ENCODE data around the gene PNN. TPM values are rescaled to one million over a fixed set of nuclear protein-coding genes. Genes with fewer than 3 reads are reported as not detected.
A peak's percentile ranks its signal among the peaks of the same experiment; 100 is the strongest.
"Not testable (repeated sequence)": the region's sequence is repeated elsewhere in the genome, so short reads cannot be mapped to it uniquely, and the experiment has no call there.

The PNN gene
- 10 to 100 TPM; 27.1 to 31.2 TPM for total RNA-seq
- long read RNA-seq, transcript PNN-201 (9 exons, 3,576 nt) = major isoform, 9 of 13 reads
- long read RNA-seq, partial matches to known transcripts = 2 of 13 reads
- long read RNA-seq, other reads (novel, unspliced or antisense) = 2 of 13 reads

DNA sequence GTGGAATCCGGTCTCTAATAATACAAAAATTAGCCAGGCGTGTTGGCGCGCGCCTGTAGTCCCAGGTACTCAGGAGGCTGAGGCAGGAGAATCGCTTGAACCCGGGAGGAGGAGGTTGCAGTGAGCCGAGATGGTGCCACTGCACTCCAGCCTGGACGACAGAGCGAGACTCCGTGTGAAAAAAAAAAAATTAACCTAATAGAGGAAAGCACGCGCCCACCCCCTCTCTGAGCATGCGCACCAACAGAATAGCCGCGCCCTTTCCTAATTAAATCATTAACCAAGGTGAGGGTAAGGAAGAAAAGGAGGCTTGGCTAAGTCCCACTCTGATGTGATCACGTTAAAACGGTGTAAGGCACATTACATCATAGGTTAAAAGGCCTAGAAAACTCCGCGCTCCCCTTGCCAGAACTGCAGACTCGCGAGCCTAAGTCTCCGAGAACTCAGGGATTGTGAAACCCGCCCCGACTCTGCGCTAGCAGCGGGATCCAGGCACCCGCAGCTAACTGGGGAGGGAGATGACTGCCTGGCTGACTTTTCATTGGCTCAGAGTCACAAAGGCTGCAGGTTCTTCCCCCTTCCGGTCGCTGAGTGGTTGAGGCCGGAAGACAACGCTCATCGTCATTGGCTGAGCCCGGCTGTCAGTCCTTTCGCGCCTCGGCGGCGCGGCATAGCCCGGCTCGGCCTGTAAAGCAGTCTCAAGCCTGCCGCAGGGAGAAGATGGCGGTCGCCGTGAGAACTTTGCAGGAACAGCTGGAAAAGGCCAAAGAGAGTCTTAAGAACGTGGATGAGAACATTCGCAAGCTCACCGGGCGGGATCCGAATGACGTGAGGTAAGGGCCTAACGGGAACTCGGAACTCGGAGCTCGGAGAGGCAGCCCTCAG lies at the start of gene PNN:
PNN (plus strand) TSS at position 695 of the 885 bp plus-strand sequence; CDS start at position 721, 26 bp downstream.
- ATAC-seq (peak; percentile 97), DNase-seq (peak; percentile 96)
- intact Hi-C loops (cut with DNase I) = loop anchor here in 1 of 2 donors (1.0 to 5.0 kb wide), 2 partner anchors 92 to 252 kb away; no protein-coding TSS in a partner anchor

GRCh38 chr14:39137835-39138234 lies 37.2 kb upstream of the PNN start:
- DNase-seq; ATAC-seq; intact Hi-C loops (cut with DNase I): not testable (repeated sequence)

GRCh38 chr14:39138440-39138839 lies 36.6 kb upstream of the PNN start:
- ATAC-seq (no peak), DNase-seq (no peak)
- intact Hi-C loops (cut with DNase I) = no loop called here

DNA sequence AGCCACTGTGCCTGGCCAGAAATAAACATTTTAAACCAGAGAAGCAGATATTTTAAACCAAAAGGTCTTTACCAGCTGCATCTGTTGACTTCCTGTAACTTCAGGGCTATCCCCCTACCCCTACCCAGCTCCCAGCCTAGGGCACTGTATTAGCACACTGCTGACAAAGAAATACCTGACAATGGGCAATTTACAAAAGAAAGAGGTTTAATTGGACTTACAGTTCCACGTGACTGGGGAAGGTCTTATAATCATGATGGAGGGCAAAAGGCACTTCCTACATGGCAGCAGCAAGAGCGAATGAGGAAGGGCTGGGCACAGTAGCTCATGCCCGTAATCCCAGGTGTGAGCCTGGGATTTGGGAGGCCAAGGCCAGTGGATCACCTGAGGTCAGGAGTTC lies 34.9 kb upstream of the PNN start:
- intact Hi-C loops (cut with DNase I) = no loop called here
- no peak for DNase-seq
- no peak for ATAC-seq

GRCh38 chr14:39141623-39142022 lies 33.4 kb upstream of the PNN start:
- intact Hi-C loops (cut with DNase I); DNase-seq; ATAC-seq: not testable (repeated sequence)

DNA sequence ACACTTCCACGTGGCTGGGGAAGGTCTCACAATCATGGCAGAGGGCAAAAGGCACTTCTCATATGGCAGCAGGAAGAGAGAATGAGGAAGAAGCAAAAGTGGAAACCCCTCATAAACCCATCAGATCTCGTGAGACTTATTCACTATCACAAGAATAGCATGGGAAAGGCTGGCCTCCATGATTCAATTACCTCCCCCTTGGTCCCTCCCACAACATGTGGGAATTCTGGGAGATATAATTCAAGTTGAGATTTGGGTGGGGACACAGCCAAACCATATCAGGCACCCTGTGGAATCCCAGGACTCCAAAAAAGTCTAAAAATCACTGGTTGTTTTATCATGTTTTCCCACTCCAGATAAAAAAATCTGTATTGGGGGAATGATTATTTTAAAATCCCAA lies 31.8 kb upstream of the PNN start:
- intact Hi-C loops (cut with DNase I); ATAC-seq; DNase-seq: not testable (repeated sequence)

- DNase-seq = no peak
- ATAC-seq = no peak
- intact Hi-C loops (cut with DNase I) = no loop called here
These were observed 29.6 kb upstream of the PNN start for GRCh38 chr14:39145266-39145966.

DNA sequence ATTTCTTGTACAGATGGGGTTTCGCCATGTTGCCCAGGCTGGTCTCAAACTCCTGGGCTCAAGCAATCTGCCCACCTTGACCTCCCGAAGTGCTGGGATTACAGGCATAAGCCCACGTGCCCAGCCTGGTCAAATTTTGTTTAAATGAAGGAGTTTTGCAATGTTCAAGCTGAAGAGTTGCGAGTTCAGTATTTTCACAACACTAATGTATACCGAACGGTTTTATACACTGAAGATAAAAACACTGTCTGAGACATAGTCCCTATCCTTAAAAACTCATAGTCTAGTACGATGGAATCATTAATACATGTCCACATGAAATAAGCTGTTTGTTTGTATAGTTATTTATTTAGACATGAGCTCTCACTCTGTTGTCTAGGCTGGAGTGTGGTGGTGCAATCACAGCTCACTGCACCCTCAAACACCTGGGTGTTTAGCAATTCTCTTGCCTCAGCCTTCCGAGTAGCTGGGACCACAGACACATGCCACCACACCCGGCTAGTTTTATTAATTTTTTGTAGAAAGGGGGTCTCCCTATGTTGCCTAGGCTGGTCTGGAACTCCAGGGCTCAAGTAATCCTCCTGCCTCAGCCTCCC lies 20.4 kb upstream of the PNN start:
- ATAC-seq (no peak), DNase-seq (no peak)
- intact Hi-C loops (cut with DNase I) = no loop called here

DNA sequence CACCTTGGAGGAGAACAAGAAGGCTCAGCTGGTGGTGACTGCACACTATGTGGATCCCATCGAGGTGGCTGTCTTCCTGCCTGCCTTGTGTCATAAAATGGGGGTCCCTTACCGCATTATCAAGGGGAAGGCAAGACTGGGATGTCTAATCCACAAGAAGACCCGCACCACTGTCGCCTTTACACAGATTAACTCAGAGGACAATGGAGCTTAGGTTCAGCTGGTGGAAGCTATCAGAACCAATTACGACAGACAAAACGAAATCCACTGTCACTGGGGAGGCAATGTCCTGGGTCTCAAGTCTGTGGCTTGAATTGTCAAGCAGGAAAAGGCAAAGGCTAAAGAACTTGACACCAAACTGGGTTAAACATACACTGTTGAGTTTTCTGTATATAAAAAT lies 17.6 kb upstream of the PNN start:
- DNase-seq = no peak
- ATAC-seq = no peak
- intact Hi-C loops (cut with DNase I) = no loop called here

DNA sequence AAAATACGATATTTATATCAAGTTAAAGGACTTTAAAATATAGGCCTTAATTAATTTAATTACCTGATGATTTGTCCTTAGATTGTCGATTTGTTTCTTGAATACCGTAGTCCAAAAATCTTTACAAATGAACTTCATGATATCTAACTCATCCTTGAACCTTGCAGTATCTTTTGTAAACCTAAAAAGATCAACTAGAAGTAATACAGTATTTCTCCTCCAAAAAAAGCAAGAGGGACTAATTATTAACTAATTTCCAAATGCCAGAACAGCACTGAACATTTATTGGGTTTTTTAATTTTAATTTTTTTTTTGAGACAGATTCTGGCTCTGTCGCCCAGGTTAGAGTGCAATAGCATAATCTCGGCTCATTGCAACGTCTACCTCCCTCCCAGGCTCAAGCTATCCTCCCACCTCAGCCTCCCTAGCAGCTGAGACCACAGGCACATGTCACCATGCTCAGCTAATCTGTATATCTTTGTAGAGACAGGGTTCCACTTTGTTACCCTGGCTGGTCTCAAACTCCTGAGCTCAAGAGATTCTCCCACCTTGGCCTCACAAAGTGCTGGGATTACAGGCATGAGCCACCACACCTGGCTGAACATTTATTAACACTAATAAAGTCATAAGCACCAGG lies 16.7 kb upstream of the PNN start:
- intact Hi-C loops (cut with DNase I) = no loop called here
- no peak for DNase-seq
- ATAC-seq = no peak

GRCh38 chr14:39160494-39160893 lies 14.6 kb upstream of the PNN start:
- no peak for ATAC-seq
- intact Hi-C loops (cut with DNase I) = loop anchor here (10.0 kb wide), 2 partner anchors 46 to 56 kb away; partner anchors contain the start of genes GEMIN2 (in 1 of the 2) and SEC23A (in 1 of the 2)
- DNase-seq = no peak

DNA sequence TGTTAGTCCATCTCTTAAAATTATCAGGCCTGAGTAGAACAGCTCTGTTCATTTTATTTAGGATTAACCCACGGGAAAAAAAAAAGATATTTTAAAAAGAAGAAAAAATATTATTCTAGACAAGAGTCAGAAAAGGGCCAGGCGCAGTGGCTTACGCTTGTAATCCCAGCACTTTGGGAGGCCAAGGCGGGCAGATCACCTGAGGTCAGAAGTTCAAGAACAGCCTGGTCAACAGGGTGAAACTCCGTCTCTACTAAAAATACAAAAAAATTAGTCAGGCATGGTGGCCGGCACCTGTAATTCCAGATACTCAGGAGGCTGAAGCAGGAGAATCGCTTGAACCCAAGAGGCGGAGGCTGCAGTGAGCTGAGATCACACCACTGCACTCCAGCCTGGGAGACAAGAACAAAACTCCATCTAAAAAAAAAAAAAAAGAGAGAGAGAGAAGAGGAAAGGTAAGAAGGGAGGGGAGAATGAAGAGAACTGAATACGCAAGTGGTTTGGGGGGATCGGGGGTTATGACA lies 7.2 kb upstream of the PNN start:
- ATAC-seq, DNase-seq: not testable (repeated sequence)
- intact Hi-C loops (cut with DNase I) = loop anchor here (10.0 kb wide), 2 partner anchors 53 to 63 kb away; partner anchors contain the start of genes GEMIN2 (in 1 of the 2) and SEC23A (in 1 of the 2)

DNA sequence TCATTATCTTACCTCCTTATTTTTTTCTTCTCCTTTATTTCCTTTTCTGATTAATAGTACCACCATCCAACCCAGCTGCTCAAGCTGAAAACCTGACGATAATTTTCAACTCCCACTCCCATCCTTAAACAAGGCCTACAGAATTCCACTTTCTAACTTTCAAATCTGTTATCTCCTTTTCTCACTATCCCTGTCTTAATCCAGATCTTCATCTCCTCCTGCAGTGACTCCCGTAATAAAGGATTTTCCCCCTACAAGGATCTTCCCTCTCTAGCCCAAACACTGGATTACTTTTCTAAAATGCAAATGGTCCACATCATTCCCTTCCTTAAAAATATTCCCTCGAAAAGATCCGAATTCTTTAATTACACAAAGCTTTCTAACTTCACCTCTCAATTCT lies 6.5 kb upstream of the PNN start:
- no peak for ATAC-seq
- intact Hi-C loops (cut with DNase I) = loop anchor here (10.0 kb wide), 2 partner anchors 54 to 64 kb away; partner anchors contain the start of genes GEMIN2 (in 1 of the 2) and SEC23A (in 1 of the 2)
- DNase-seq = no peak

GRCh38 chr14:39169541-39169900 lies 5.5 kb upstream of the PNN start:
- intact Hi-C loops (cut with DNase I) = loop anchor here (10.0 kb wide), 2 partner anchors 55 to 65 kb away; partner anchors contain the start of genes GEMIN2 (in 1 of the 2) and SEC23A (in 1 of the 2)
- ATAC-seq = peak; percentile 36 to 55

DNA sequence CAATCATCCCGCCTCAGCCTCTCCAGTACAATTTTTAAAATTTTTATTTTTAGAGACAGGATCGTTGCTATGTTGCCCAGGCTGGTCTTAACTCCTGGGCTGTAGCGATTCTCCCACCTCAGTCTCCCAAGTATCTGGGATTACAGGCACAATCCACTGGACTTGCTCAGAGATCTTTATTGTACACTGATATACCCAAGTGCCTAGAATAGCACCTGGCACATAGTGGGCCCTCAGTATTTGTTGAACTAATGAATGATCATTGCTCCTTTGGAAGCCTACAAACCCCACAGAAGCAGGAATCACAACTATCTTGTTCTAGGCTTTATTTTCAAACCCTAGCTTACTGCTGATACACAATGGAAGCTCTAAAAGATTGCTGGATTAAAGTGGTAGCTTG lies 1.9 kb upstream of the PNN start:
- ATAC-seq (no peak), DNase-seq (no peak)
- intact Hi-C loops (cut with DNase I) = no loop called here

More at GRCh38 chr14:39169541-39169900, 5.5 kb upstream of the PNN start:
- DNase-seq = no peak

DNA sequence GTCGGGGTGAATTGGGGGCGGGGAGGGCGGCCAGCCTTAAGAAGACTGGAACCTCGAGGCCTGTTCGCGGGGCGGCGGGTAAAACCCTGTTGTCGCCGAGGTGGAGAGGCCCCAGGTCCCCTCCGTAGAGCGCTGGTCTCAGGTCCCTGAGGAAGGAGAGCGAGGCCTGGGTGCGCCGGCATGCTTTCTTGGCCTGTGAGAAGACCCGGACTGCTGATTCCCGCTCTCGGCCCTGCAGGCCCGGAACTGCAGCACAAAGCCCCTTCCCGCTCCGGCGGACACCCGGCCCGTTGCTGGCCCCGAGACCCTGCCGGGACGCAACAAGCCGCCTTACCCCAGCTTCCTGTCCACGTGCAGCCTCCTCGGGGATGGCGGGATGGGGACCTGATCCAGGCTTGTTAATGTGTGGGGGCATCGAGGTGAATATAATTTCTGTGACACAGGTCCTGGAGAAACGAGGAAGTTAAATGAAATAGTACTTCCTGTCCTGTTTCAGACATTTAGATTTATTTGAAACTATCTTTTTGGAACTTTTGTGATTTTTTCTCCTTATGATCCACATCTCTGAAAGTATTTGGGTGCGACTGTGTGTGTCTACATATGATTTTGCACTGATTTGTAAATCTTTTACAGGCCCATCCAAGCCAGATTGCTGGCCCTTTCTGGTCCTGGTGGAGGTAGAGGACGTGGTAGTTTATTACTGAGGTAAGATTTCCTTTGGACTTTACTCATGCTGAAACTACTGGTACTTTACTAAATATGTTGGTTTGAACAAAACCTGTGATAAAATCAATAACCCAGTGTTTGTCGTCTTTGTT lies 600 bp downstream of the PNN start:
- ATAC-seq = peak; percentile 9 to 20
- DNase-seq = no peak
- intact Hi-C loops (cut with DNase I) = loop anchor here in 1 of 2 donors (1.0 to 5.0 kb wide), 2 partner anchors 92 to 252 kb away; no protein-coding TSS in a partner anchor
